DMS 273 (cell line): ENCODE results near the gene TMEM94.
"Not testable (repeated sequence)": the region's sequence is repeated elsewhere in the genome, so short reads cannot be mapped to it uniquely, and the experiment has no call there.

Source experiments
- DNase-seq: peaks from one replicate; lab custom pipeline; 2025; ENCODE audit not compliant: unreplicated experiment; lab: John Stamatoyannopoulos, UW

TMEM94 gene

DNA sequence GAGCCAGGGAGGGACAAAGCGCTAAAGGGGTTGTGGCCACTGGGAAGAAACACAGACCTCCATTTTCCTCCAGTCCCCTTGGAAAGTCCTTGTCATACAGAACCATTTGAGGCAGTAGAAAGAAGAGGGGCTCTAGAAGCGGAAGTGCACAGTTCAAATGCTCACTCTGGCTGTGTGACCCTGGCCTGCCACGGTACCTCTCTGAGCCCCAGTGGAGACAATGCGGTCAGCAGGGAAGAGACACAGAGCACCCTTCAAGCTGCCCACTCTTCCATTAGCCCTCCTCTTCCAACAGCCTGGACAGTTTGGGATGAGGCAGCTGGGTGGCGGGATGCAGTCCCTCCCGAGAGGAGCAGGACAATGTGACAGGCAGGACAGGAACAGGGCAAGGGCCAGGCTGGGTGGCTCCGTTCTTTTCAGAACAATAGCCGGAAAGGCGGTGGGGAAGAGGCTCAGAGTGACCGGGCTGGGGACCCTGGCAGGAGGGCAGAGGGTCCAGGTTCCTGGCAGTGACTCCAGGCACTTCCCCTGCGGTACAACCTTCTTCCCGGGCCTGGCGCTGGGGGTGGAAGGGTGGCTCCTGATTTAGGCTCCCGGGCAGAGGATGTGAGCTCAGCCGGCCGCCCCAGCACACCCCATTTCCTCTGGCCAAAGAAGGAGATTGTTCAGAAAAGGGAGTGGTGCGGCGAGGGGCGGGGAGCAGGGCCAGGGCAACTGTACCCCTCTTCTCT, 53.3 kb downstream of the TMEM94 start:
- DNase-seq = no peak

DNA sequence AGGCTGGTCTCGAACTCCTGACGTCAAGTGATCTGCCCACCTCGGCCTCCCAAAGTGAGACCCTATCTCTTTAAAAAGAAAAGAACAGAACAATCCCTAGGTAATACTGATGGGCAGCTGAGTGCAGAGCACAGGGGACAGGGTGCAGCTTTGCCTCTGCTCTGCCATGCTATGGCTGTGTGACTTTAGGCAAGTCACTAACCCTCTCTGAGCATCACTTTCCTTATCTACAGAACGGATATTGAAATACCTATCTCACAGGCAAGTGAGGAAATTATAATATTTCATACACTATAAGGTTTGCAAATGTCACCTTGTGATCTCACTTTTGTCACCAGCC, 54.8 kb downstream of the TMEM94 start:
- DNase-seq = no peak

DNA sequence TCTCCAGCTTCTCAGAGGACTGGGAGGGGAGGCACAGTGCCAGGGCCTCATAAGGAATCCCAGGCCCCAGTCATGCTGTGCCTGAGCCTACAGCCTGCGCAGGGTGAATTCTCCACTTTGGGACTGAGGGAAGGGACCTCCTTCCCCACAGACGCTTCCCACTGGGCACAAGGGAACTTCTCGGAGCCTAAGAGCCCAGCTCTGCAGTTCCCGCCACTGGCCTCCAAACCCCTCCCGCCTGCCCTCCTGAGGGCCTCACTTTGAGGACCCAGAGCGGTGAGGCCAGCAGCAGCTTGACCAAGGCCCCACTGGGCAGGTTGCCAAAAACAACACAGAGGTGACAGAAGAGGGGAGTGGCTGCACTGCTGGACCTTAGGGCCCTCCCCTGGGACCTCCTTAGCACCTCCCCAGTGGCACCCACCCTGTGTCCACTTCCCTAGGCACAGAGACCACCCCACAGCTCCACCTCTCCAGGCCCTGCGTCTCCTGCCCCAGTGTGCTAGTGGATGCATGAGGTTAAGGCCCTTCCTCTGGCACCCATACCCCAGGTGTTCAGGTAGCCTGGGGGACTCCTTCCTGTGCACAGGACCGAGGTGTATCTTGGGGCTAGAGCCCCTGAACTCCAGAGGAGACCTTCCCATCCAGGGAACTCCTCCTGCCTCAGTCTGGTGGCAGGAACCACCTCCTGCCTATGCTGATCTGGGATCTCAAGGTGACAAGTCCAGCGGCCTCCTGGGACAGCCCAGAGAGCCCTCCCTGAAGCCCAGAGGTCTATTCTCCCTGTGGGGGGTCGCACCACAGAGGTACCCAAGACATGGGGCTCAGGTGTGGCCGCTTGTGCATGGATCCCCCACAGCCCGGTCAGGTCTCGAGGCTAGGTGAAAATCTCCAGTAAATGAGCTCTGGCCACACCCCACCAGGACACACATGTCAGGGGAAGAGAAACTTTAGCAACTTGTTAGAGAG, 55.5 kb downstream of the TMEM94 start:
- DNase-seq = no peak

DNA sequence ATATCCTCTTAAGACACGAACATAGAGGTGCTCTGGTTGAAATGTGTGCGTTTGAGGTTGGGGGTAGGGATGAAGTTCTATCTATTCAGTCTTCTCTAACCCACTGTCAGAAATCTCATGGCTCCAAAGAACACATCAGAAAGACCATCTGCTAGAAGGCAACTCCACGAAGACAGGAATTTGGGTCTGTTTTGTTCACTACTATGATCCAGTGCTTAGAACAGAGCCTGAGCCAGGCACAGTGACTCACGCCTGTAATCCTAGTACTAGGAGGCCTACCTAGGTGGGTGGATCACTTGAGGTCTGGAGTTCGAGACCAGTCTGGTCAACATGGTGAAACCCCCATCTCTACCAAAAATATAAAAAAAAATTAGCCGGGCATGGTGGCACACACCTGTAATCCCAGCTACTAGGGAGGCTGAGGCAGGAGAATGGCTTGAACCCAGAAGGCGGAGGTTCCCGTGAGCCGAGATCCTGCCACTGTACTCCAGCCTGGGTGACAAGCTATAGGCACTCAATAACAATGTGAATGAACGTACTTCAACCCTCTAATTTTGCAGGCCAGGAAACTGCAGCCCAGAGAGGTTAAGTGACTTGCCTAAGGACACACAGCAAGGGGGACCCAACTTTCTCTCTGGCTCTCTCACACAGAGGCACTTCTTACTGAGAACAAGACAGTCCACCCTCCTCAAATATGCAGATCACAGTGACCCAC, 56.6 kb downstream of the TMEM94 start:
- DNase-seq = no peak

DNA sequence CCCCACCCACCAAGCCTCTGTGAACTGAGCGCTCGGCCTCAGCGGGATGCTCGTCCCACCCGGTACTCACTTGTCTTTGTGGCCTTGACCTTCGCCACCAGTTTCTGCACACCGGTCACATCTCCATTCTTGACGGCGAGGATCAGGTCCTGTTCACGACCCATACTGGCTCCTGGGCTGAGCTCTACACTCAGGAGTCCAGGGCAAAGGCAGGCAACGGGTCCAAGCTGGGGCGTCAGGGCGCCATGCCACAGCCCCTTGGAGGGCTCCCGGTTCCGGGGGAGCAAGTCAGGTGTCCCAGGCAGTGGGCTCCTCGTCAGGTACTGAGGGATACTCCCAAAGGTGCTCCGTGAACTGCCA, 57.2 kb downstream of the TMEM94 start:
- no peak for DNase-seq

DNA sequence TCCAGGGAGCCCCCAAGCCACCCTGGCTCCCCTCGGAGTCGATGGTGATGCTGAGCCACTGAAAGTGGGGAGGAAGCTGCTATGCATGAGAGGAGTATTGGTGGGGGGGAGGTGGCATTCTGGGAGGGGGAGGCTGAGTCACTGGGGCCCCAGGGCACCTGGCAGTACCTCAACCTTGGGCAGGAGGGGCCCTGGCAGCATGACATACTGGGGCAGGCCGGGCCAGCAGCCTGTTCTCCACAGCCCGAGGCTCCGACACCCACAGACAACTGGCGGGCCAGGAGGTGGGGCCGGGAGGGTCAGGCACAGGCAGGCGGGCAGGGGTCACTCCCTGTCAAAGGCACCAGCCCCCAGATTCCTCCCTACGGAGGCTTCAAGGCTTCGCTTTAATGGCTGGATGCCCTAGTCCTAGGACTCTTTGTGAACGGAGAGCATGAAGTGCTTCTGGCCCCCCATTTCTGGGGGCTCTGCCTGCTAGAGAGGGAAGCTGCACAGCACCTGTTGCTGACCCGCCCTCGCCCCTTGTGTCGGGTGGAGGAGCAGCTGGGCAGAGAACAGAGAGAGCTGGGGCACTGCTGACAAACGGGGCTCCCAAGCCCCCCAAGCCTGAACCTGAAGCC, 58.0 kb downstream of the TMEM94 start:
- DNase-seq = peak; percentile 43

DNA sequence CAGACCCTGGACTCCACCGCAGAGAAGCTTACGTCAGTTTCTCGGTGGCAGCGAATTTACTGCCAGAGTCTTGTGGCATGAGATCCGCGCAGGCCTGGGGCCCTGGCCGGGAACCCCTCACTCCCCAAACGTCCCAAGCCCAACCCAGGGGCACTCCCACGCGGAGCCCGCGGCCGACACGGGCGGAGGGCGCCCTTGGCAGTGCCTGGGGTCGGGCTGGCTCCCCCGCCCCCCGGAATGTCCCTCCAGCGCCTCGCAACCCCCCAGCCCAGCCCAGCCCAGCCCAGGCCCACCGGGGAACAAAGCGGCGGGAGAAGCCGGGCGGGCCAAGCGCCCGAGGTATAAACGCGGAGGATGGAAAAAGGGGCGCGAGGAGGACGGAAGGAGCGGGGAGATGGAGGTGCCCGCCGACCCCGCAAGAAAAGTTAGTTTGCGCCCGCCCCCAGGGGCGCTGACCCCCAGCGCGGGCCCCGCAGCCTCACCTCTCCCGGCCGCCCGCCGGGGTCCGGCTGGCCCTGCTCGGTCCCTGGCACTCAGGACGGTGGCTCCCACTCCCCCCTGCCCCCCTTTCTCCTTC, 58.6 kb downstream of the TMEM94 start:
- DNase-seq = peak; percentile 67

DNA sequence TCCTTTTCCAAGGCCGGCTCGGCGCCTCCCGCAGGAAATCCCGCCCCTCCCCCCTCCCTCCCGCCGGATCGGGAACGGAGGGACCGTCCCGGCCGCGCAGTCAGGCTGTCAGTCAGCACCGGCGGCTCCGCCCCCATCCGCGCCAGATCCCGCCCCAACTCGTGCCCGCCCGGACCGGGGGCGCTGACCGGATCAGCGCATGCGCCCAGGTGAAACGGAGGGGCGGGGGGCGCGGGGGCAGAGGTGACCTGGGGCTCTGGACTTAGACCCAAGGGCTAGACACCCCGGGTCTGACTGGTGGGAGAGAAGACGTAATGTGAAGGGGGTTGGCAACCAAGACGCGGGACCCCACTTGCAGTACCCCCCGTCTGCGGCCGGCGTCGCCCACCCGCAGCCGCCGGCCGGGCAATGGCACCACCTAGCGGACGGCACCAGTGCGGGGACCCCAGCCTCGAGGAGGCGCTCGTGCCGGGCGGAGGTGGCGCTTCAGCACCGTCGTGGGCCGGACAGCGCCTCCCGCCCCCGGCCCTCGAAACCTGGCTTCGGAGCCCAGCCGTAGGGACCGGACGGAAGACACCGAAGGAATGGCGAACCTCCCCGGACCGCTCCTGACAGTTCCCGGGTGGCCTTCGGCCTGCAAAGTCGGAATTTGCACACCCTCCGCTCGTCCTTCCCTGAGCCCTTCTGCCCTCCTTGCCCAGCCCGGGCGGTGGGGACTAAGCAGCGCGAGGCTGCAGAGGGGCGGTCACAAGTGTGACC, 59.2 kb downstream of the TMEM94 start, which contains the start of gene CASKIN2:
Gene CASKIN2, minus strand, starts transcription at position 42 of the 759 bp plus-strand sequence. CDS start 1,733 bp downstream, outside the sequence.
- peak; percentile 96 for DNase-seq

DNA sequence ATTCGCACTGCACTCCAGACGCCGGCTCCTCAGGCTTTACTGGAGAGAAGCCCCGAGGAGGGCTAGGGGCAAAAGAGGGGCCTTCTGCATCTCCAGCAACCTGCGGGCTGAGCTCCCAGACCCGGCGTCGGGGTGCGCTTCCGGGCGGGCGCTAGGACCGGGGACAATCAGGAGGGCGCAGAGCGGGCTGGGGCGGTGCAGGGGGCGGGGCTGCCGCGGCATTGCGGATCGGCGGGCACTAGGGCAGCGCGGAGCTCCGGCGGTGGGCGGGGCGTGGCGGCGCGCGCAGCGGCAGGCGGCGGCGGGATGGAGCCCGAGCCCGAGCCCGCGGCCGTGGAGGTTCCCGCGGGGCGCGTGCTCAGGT, 59.8 kb downstream of the TMEM94 start, which contains the start of gene TSEN54:
Gene TSEN54, plus strand, starts transcription at position 274 of the 364 bp plus-strand sequence. Its CDS starts 33 bp downstream, at position 307.
- peak; percentile 95 for DNase-seq

DNA sequence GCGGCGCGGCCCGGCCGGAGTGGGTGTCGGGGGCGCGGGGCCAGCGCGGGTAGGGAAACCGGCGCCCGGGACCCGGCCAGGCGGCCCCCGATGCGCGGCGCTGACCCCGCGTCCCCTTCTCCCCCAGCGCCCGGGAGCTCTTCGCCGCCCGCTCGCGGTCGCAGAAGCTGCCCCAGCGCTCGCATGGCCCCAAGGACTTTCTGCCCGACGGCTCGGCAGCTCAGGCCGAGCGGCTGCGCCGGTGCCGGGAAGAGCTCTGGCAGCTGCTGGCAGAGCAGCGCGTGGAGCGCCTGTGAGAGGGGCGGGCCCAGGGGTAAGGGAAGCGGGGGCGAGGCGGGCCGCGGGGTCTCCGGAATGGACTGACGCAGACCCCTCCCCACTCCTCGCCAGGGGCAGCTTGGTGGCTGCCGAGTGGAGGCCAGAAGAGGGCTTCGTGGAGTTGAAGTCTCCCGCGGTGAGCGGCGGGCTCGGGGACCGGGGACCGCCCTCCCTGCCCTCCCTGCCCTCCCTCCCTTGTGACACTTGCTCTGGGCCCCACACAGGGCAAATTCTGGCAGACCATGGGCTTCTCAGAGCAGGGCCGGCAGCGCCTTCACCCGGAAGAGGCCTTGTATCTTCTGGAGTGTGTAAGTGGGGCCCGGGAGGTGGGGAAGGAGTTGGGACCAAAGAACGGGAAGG, 60.3 kb downstream of the TMEM94 start:
- peak; percentile 75 for DNase-seq

DNA sequence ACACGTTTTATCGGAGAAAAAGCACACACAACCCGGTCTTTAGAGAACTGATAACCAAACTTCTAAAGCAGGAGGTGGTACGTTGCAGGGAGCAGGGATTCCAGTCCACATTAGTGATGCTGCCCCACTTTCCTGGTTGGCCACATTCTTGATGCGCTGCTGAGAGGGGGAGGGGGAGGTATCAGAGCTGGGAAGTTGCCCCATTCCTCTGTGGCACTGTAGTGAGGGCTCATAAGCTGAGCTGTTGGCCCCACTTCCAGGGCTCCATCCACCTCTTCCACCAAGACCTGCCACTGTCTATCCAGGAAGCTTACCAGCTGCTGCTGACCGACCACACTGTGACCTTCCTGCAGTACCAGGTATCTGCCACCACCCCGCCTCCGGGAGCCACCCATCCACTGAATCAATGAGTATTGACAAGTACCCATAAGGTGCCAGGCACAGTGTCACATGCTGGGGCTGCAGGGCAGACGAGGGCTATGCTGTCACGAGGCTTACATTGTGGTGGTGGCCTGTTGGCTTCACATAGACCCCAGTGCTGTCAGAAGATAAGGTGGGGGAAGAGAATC, 60.9 kb downstream of the TMEM94 start:
- DNase-seq = no peak

DNA sequence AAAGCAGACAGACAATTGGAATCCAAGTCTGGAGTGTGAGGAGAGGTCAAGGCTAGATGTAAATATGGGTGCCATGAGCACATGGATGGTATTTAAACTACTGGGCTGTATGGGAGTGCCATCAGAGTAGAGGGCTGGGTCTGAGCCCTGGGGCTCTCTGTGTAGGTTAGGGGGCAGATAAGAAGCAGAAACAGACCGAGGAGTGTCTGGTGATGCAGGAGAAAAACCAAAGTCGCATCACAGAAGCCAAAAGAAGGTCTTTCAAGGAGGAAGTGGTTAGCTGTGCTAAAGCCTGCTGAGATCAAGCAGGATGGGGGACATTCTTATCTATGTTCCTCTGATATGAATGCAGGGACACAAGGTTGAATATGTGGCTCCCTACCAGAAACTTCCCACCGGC, 61.8 kb downstream of the TMEM94 start:
- no peak for DNase-seq

DNA sequence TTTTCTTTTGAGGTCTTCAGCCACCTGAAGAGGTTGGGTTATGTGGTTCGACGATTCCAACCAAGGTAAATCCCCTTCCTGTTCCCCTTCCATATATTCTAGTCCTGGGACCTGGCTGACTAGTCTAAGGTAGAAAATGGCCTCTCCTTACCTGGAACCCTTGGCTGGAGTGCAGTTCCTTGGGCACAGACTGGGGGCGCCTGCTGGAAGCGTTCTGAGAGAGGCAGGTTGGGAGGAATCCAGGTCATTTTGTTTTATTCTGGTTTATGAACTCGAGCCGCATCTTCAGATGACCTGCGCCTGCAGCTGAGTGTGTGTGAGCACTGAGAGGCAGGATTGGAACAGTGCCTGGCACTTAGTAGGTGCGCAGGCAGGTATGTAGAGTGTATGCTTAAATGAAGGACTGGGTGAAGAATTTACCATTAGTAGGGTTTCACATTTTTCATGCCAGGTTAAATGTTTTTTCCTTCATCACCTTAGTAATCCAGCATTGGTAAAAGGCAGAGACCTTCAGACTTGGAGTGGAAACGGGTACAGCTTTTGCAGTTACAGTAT, 62.6 kb downstream of the TMEM94 start:
- DNase-seq = no peak

DNA sequence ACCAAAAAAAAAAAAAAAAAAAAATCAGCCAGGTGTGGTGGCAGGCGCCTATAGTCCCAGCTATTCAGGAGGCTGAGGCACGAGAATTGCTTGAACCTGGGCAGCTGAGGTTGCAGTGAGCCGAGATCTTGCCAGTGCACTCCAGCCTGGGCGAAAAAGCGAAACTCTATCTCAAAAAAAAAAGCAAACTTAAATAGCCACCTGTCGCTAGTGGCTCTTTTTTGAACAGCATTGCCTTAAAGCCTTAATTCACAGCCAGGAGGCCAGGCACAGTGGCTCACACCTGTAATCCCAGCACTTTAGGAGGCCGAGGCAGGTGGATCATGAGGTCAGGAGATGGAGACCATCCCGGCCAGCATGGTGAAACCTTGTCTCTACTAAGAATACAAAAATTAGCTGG, 64.0 kb downstream of the TMEM94 start:
- not testable (repeated sequence) for DNase-seq

DNA sequence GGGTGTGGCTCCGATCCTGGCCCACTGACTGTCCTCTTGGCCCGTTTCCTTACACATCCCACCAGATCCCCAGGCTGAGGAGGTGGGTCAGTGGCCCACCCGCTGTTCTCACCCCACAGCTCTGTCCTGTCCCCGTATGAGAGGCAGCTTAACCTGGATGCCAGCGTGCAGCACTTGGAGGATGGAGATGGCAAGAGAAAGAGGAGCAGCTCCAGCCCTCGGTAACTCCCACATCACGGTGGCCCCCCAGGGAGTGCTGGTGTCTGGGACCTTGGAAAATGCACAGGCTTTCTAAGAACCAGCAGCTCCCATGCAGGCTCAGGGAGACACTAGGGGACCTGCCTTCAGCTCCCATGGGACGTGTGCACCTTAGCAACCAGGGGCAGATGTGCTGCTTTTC, 64.9 kb downstream of the TMEM94 start:
- no peak for DNase-seq

DNA sequence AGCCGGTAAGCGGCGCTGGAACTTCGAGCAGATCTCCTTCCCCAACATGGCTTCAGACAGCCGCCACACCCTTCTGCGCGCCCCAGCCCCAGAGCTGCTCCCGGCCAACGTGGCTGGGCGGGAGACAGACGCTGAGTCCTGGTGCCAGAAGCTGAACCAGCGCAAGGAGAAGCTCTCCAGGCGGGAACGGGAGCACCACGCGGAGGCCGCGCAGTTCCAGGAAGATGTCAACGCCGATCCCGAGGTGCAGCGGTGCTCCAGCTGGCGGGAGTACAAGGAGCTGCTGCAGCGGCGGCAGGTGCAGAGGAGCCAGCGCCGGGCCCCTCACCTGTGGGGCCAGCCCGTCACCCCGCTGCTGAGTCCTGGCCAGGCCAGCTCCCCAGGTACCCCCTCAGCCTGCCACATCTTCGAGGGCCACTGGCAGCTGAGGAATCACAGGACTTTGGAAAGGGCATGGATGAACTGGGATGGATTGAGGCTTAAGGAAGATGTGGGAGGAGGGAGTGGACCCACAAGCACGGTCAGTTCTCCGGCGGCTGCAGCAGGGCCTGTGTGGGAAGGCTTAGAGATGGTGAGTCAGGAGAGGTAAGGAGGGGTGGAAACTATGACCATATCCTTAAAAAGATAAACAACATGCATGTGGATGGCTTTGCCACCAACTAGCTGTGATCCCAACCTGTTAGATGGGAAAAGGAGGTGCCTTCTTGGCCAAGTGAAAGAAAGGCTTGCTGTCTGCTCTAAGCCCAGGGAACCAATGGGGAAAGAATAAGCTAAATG, 65.7 kb downstream of the TMEM94 start:
- no peak for DNase-seq

DNA sequence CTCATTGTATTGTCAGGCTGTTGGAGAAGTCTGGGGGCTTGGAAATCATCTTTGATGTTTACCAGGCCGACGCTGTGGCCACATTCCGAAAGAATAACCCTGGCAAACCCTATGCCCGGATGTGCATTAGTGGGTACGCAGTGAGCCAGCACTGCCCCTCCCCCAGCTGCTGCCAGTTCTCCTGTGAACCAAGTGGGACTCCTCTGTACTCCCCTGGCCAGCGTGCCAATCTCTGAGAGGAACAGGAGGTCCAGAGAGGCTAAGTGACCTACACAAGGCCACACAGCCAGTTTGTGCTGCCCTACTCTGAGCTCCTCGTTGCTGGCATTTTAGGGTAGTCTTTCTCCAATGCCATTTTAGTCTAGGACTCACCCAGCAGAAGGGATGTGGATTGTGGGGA, 67.2 kb downstream of the TMEM94 start:
- DNase-seq = no peak
